AG08395 (cell line): ENCODE data around the gene AFTPH.

Experiments used
- DNase-seq: peaks from one replicate; pipeline ENCODE4 v3.0.0; 2012; ENCODE audit warnings: mixed read lengths, low spot score

Gene AFTPH

DNA sequence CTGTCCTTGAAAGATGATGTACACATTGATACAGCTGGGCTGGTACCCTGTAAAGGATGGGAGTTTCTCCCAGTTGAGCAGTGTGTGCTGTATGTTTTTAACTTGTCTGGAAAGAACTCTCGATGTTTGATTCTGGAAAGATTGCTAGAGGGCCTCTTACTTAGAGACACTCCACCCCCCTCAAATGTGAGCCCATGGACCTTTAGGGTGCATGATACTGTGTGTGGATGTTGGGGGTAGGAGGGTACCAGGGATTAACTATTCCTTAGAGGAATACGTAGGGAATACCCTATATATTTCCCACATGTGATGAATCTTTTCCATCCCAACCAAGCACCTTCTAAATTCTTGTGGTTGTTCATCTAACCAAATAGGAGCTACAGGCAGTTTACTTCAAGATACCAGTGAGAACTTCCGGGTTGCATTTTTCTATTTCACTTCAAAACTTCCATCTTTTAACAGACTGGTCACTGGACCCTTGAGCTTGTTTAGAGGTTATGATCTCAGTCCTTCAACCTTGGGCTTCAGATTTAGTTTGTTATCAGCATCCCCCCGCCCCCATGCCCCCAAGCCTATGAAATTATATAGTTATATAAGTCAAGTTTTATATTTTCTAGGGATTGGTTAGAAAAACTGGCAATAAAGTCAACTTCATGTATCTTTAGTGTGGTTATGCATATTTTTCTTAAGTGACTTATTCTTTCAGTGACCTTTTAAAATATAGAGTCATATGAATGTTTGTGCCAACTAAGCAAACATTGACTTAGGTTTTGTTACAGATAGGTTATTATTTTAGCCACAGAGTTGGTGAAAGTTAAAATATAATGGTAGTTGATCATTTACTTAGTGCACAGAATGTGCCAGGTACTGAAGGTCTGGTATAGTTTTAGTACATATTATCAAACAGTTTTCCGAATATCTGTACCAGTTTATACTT is 18.2 kb downstream of the AFTPH start:
- DNase-seq: peak; percentile 1

DNA sequence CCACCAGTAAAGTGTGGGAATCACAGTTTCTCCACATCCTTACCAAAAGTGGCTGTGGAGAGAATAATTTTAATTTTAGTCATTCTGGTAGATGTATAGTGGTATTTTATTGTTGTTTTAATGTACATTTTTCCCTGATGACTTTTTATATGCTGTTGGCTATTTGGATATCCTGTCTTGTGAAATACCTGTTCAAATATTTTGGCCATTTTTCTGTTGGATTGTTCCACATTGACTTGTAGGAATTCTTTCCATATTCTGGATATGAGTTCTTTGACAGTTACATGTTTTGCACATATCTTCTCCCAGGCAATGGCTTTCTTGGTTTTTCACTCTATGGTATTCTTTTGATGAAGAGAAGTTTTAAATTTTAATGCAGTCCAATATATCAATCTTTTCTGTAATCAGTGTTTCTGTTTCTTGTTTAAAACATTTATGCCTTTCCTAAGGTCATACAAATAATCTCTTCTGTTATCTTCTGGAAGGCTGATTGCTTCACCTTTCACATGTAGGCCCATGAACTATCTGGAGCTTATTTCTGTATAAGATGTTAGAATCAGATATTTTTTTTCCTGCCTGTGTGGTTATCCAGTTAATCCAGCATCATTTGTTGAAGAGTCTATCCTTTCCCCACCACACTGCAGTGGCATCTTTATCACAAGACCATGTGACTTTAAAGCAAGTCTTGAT is 19.0 kb downstream of the AFTPH start:
- peak; percentile 1 for DNase-seq

GRCh38 chr2:64548761-64549160 is 24.6 kb downstream of the AFTPH start:
- DNase-seq: no peak

DNA sequence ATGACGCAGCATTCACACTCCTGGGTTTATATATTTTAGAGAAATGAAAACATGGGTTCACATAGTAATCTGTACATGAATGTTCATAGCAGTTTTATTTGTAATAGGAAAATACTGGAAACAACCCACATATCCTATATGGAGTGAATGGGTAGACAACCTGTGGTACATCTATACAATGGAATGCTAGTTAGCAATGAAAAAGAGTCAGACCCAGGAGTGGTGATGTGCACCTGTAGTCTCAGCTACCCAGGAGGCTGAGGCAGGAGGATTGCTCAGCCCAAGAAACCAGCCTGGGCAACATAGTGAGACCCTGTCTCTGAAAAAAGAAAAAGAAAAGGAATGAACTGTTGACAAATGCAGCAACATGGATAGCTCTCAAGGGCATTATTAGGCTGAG is 25.9 kb downstream of the AFTPH start:
- no peak for DNase-seq

GRCh38 chr2:64551851-64552250 is 27.7 kb downstream of the AFTPH start:
- DNase-seq: no peak

- DNase-seq: no peak
Measured at GRCh38 chr2:64554117-64554516, 30.0 kb downstream of the AFTPH start.

DNA sequence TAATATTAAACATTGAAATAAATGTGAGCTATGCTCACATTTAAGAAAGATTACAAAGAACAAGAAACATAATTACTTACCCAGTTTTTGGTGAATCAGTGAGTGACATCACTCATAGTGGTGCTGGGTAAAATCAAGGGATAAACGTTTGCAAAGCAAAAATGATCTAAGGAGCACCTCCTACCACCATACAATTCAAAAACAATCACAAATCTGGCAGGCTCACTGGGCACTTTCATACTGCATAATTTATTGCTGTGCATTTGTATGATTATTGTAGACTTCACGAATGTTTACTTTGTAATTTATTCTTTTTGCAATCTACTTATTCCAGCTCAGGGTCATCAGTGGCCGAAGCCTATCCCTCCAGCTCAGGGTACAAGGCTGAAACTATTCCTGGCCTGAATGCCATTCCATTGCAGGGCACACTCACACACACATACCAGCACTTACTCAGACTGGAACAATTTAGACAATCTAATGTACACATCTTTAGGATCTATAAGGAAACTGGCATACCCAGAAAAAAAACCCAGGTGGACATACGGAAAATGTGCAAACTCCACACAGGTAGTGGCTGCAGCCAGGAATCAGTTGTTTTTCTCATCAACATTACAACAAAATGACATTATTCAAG is 34.4 kb downstream of the AFTPH start:
- DNase-seq: no peak

DNA sequence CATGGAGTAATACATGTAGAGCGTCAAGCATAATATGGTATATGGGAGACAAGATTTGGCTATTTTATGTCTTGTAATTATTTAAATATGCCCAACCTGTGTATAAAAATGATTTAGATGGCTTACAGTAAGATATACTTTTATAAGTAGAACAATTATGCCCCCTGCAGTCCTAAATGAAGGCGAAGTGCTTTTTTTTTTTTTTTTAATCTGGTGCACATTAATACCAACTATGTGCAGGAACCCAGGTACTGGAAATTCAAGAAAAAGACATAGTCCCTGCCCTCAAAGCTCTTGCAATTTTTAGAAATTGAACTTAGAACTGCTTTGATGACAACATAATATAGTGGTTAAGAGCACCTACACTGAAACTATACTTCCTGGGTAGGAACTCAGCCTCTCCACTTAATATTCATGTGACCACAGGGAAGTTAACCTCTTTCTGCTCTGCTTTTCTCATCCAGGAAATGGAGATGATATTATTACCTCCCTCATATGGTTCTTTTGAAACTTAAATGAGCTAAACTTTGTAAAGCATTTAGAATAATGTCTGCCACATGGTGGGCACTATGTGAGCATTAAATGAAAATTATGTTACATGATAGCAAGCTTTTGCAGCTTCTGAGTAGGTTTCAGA is 38.1 kb downstream of the AFTPH start:
- peak; percentile 7 for DNase-seq

GRCh38 chr2:64563436-64563938 is 39.4 kb downstream of the AFTPH start:
- no peak for DNase-seq

GRCh38 chr2:64565949-64566710 is 42.0 kb downstream of the AFTPH start:
- no peak for DNase-seq

DNA sequence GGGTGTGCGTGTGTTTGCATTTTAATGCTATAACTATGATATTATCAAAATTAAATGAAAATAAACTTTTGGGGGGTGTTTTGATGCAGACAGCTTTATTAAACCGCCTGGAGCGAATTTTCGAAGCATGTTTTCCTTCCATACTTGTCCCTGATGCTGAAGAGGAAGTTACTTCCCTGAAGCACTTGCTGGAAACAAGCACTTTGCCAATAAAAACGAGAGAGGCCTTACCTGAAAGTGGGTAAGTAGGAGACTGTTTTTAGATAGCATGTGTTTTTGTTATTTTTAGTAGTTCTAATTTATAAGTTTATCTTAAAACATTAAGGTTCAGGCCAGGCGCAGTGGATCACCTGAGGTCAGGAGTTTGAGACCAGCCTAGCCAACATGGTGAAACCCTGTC is 43.3 kb downstream of the AFTPH start:
- no peak for DNase-seq

DNA sequence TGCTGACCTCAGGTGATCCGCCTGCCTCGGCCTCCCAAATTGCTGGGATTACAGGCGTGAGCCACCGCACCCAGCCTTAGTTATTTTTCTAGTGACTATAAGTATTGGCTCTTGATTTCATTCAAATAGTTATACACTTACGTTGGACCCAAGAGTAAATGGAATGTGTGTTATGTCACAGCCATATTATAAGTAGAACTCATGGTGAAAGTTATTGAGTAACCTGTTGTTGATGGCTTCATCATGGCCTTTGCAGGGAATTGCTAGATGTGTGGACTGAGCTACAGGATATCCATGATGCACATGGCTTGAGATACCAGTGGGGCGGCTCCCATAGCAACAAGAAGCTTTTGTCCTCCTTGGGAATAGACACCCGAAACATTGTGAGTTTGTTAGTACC is 44.7 kb downstream of the AFTPH start:
- no peak for DNase-seq

GRCh38 chr2:64574871-64575270 is 50.7 kb downstream of the AFTPH start:
- no peak for DNase-seq

GRCh38 chr2:64581018-64581417 is 56.9 kb downstream of the AFTPH start:
- no peak for DNase-seq

DNA sequence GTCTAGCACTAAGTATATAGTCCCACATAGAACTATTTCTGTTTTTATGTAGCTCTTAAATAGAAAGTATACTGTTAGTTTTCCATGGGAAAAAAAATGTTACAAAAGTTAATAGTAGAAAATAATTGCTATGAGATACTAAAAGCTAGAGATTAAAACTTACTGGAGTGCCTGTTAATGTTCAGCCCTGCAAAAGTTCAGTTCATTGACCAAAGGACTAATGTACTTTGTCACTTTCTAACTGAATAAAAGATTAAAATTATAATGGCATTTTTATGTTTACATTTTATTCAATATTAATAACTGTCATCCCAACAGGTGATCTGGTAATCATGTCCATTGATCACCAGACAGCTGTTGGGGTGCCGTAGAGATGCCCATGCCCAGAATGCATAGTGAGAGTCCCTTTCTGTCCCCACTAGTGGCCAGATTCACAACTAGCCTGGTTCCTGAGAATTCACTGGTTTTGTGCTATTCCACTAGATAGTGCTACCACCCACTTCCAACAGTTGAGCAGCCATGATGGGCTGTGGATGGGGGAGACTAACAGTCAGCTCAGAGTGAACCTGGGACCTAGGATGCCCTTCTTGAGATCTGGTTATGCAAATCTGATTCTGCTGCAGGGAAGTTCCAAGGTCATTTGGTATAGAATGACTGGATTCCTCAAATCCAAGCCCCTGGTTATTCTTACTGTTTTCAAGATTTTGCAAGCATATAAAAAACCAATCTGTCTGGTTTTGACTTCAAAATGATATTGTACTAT is 57.8 kb downstream of the AFTPH start:
- DNase-seq: no peak

- DNase-seq: no peak
Measured at GRCh38 chr2:64582774-64583340, 58.7 kb downstream of the AFTPH start.

DNA sequence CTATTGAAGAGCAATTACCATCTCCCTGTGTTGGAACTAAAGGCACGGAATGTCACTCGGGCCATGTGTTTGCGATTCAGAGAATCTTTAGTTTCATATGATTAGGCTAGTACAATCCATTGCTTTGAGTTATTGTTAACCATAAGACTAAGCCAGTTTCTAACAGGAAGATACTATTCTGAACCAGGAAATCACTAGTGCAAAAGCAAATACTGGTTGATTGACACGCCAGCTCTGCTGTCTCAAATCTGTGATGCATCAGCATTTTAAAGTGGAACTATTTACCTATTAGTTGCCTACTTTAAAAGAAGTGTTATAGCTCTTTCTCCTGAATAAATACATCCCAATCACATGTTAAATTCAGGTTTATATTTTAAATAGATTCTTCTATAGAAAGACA is 61.9 kb downstream of the AFTPH start:
- no peak for DNase-seq

GRCh38 chr2:64586883-64587481 is 62.9 kb downstream of the AFTPH start:
- peak; percentile 76 for DNase-seq

GRCh38 chr2:64587561-64587960 is 63.4 kb downstream of the AFTPH start:
- no peak for DNase-seq

GRCh38 chr2:64591188-64591587 is 67.1 kb downstream of the AFTPH start:
- DNase-seq: no peak
